SK-N-SH (cell line): ENCODE results near the gene CELF4. TPM values are rescaled to one million over a fixed set of nuclear protein-coding genes. Genes with fewer than 3 reads are reported as not detected.

ENCODE experiments used
- CTCF ChIA-PET: fragments of 300-600, 350-600 bp; formaldehyde crosslinking; extraction: SDS; loops from one replicate; lab custom pipeline; 2021; lab: Yijun Ruan, JAX
- POLR2A ChIA-PET: fragments of 350-600 bp; sonication (Branson Sonifier 250); formaldehyde crosslinking; extraction: SDS; loops from one replicate; lab custom pipeline; 2020; ENCODE audit warnings: antibody characterized with exemption, inconsistent platforms; lab: Yijun Ruan, JAX
- DNase-seq: peaks from one replicate; pipeline ENCODE4 v3.0.0; 2012
- H2AFZ ChIP-seq: fragments of 200-600 bp; sonication (generic); 2 replicates; pipeline ENCODE4 v1.8.1; 2016; ENCODE audit warnings: antibody characterized with exemption, mild to moderate bottlenecking, low read depth
- H3F3A ChIP-seq: fragments of 200-600 bp; sonication (generic); replicated peaks from 2 replicates; pipeline ENCODE3; 2016; ENCODE audit warnings: antibody characterized with exemption, mild to moderate bottlenecking; ENCODE audit not compliant: insufficient read depth
- H3K27ac ChIP-seq, 2 experiments: fragments of 200-500 bp in 1 of 2; fragments of 200-600 bp in 1 of 2; sonication (Bioruptor generic) in 1 of 2; sonication (generic), shearing (Covaris generic) in 1 of 2; 2 replicates each; pipeline versions ENCODE4 v1.5.1 to v1.6.1; 2014 to 2016; ENCODE audit warnings: low read depth in 2 of 2, inconsistent platforms in 1 of 2, low read length in 1 of 2, mild to moderate bottlenecking in 1 of 2, mixed read lengths in 1 of 2
- H3K27me3 ChIP-seq: fragments of 200-600 bp; sonication (generic), shearing (Covaris generic); 2 replicates; pipeline ENCODE4 v1.6.1; 2016; ENCODE audit warnings: mixed run types; ENCODE audit not compliant: insufficient read depth
- H3K36me3 ChIP-seq, 2 experiments: fragments of 200-500 bp in 1 of 2; fragments of 200-600 bp in 1 of 2; sonication (Bioruptor generic) in 1 of 2; sonication (generic) in 1 of 2; replicated peaks in 1 of 2; 2 replicates each; pipeline versions ENCODE3 to v1.5.1; 2014 to 2016; ENCODE audit warnings: low read length in 1 of 2, mild to moderate bottlenecking in 1 of 2; ENCODE audit not compliant: insufficient read depth in 2 of 2, control insufficient read depth in 1 of 2
- H3K4me1 ChIP-seq, 2 experiments: fragments of 200-500 bp in 1 of 2; fragments of 200-600 bp in 1 of 2; sonication (Bioruptor generic) in 1 of 2; sonication (generic), shearing (Covaris generic) in 1 of 2; 2 replicates each; pipeline versions ENCODE4 v1.5.1 to v1.6.1; 2014 to 2016; ENCODE audit warnings: low read depth in 1 of 2, low read length in 1 of 2, mixed run types in 1 of 2; ENCODE audit not compliant: insufficient read depth in 2 of 2, control insufficient read depth in 1 of 2
- H3K4me2 ChIP-seq: fragments of 200-600 bp; sonication (generic), shearing (Covaris generic); 2 replicates; pipeline ENCODE4 v1.6.1; 2017; ENCODE audit warnings: mixed run types
- H3K4me3 ChIP-seq, 2 experiments: fragments of 200-500 bp in 1 of 2; fragments of 200-600 bp in 1 of 2; sonication (Bioruptor generic) in 1 of 2; sonication (generic), shearing (Covaris generic) in 1 of 2; 2 replicates each; pipeline versions ENCODE4 v1.5.1 to v1.8.1; 2014 to 2016; ENCODE audit warnings: low read depth in 2 of 2, inconsistent platforms in 1 of 2, low read length in 1 of 2, mild to moderate bottlenecking in 1 of 2, mixed read lengths in 1 of 2, moderate library complexity in 1 of 2
- H3K79me2 ChIP-seq: fragments of 200-600 bp; sonication (generic); 2 replicates; pipeline ENCODE4 v1.8.1; 2017; ENCODE audit warnings: mild to moderate bottlenecking; ENCODE audit not compliant: insufficient read depth
- H3K9ac ChIP-seq: fragments of 200-600 bp; sonication (generic); 2 replicates; pipeline ENCODE4 v1.6.1; 2017; ENCODE audit warnings: mixed run types
- H3K9me2 ChIP-seq: fragments of 200-600 bp; sonication (generic); 2 replicates; pipeline ENCODE4 v1.6.1; 2017; ENCODE audit warnings: mixed run types
- H3K9me3 ChIP-seq: fragments of 200-600 bp; sonication (generic); 2 replicates; pipeline ENCODE4 v1.6.1; 2017; ENCODE audit warnings: mixed run types, mild to moderate bottlenecking, moderate library complexity
- H4K20me1 ChIP-seq: fragments of 200-600 bp; sonication (generic); 2 replicates; pipeline ENCODE4 v1.6.1; 2017; ENCODE audit warnings: mild to moderate bottlenecking, mixed run types; ENCODE audit not compliant: insufficient read depth
- CTCF ChIP-seq: fragments of 200-600 bp; sonication (generic); IDR thresholded peaks from 2 replicates; pipeline ENCODE4 v1.6.1; 2017; ENCODE audit warnings: antibody characterized with exemption, mild to moderate bottlenecking, moderate library complexity
- ELF1 ChIP-seq: IDR thresholded peaks from 2 replicates; pipeline ENCODE4 v1.4.0; 2012
- EP300 ChIP-seq, 2 experiments: IDR thresholded peaks; 2 replicates each; pipeline versions ENCODE4 v1.4.0 to v1.6.1; 2012; ENCODE audit warnings: borderline replicate concordance in 1 of 2, low read depth in 1 of 2, low read length in 1 of 2
- FOSL2 ChIP-seq: IDR thresholded peaks from 2 replicates; pipeline ENCODE4 v1.4.0; 2012; ENCODE audit warnings: low read depth, mild to moderate bottlenecking, moderate library complexity, borderline replicate concordance
- FOXJ3 ChIP-seq: sonication (generic); formaldehyde crosslinking; IDR thresholded peaks from 2 replicates; pipeline ENCODE4 v1.5.1; 2020; ENCODE audit warnings: mild to moderate bottlenecking, missing genetic modification reagents
- FOXM1 ChIP-seq: IDR thresholded peaks from 2 replicates; pipeline ENCODE4 v1.4.0; 2012; ENCODE audit warnings: low read depth, mild to moderate bottlenecking
- GATA2 ChIP-seq: sonication (generic); formaldehyde crosslinking; IDR thresholded peaks from 2 replicates; pipeline ENCODE4 v1.5.0; 2020; ENCODE audit warnings: mild to moderate bottlenecking, missing genetic modification reagents
- MEF2A ChIP-seq: IDR thresholded peaks from 2 replicates; pipeline ENCODE4 v1.4.0; 2012; ENCODE audit warnings: low read depth, borderline replicate concordance
- NFIC ChIP-seq: IDR thresholded peaks from 2 replicates; pipeline ENCODE4 v1.4.0; 2012; ENCODE audit warnings: borderline replicate concordance
- NRF1 ChIP-seq: IDR thresholded peaks from 2 replicates; pipeline ENCODE4 v1.6.1; 2012; ENCODE audit warnings: low read depth, mild to moderate bottlenecking, low read length
- POLR2AphosphoS5 ChIP-seq: IDR thresholded peaks from 2 replicates; pipeline ENCODE4 v1.6.1; 2012; ENCODE audit warnings: low read depth, low read length
- RFX5 ChIP-seq: IDR thresholded peaks from 2 replicates; pipeline ENCODE4 v1.6.1; 2012; ENCODE audit warnings: mild to moderate bottlenecking, improper control_type of control experiment, low read length
- SIN3A ChIP-seq: IDR thresholded peaks from 2 replicates; pipeline ENCODE4 v1.6.1; 2012; ENCODE audit warnings: low read depth, mild to moderate bottlenecking, low read length, moderate library complexity, borderline replicate concordance
- TCF12 ChIP-seq: IDR thresholded peaks from 2 replicates; pipeline ENCODE4 v1.4.0; 2012
- ZBTB33 ChIP-seq: IDR thresholded peaks from 2 replicates; pipeline ENCODE4 v1.4.0; 2012; ENCODE audit warnings: low read depth, borderline replicate concordance
- whole genome bisulfite sequencing: methylation state at CpG from one replicate; pipeline ENCODE4 v1.1.6; 2017; ENCODE audit warnings: low lambda C conversion rate; 5-methylcytosine and 5-hydroxymethylcytosine counted together
- polyA plus RNA-seq, 3 experiments: library from polyadenylated mRNA; depleted of rRNA; stranded (reverse); fragments of >200 nt; gene quantifications; 2 replicates each; pipeline ENCODE4 v1.2.3, GENCODE V29; 2012
- TF ChIP-seq, protein P1 (sequence below): fragments of 150-350 bp; IDR thresholded peaks from 2 replicates; pipeline ENCODE4 v1.6.1; 2016; ENCODE audit warnings: mild to moderate bottlenecking, low read depth, low read length

Gene CELF4
- polyA plus RNA-seq, 1 of the 3 experiments (the other 2 are of a cell fraction): 0.26 TPM

DNA sequence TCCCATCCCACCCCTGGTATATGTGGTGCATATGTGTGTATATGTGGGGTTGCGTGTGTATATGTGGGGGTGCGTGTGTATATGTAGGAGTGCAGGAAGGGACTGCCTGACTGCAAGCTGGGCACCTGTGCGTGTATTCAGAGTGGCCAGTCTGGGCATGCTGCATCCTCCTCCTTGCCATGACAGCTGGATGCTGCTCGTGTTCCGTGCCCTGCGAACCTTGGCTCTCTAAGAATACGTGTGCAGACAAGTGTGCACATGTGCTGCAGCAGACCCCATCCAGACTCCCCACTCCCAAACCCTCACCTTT lies 222.1 kb downstream of the CELF4 start:
- no peak for TF ChIP-seq POLR2AphosphoS5
- no peak for TF ChIP-seq GATA2 (CRISPR knock-in tag)
- TF ChIP-seq, all 33 proteins: peak for 0
- no peak overlapping the region for H2AFZ ChIP-seq
- POLR2A ChIA-PET: interaction anchor here (0.6 to 1.0 kb wide), 2 partner anchors 207 to 242 kb away, joined by 3 to 4 read pairs; no protein-coding TSS in a partner anchor
- H3K27ac ChIP-seq: no peak overlapping the region
- no peaks in the 10 kb centered on the region for H3K9me2 ChIP-seq
- H3K36me3 ChIP-seq: no peaks in the 10 kb centered on the region
- peak overlapping the region in 1 of 2 experiments; percentile 37; a peak in 1 of 4 replicates for H3K4me3 ChIP-seq
- no peaks in the 10 kb centered on the region for H3K79me2 ChIP-seq
- no peaks in the 10 kb centered on the region for H4K20me1 ChIP-seq
- no peak for DNase-seq
- no peak overlapping the region for H3K4me2 ChIP-seq
- no peaks in the 10 kb centered on the region for H3K27me3 ChIP-seq
- no peaks in the 10 kb centered on the region for H3K9me3 ChIP-seq
- WGBS: 37% methylated on average over 6 of the region's 7 CpGs
- H3K9ac ChIP-seq: no peak overlapping the region
- H3K4me1 ChIP-seq: peaks cover 0 to 22% of the 10 kb centered on the region in 2 experiments; a peak in 1 of 4 replicates
- H3F3A ChIP-seq: no peaks in the 10 kb centered on the region
- CTCF ChIA-PET: interaction anchor here (0.5 to 5.1 kb wide), 38 partner anchors 9 to 396 kb away, joined by 3 to 44 read pairs (median 5); no protein-coding TSS in a partner anchor

GRCh38 chr18:37341473-37342086 lies 224.0 kb downstream of the CELF4 start:
- H2AFZ ChIP-seq: no peak overlapping the region
- H3K9me2 ChIP-seq: no peaks in the 10 kb centered on the region
- H3K4me1 ChIP-seq: peaks cover 0 to 9% of the 10 kb centered on the region in 2 experiments; a peak in 1 of 4 replicates
- H3K27ac ChIP-seq: no peak overlapping the region
- WGBS: 65% methylated on average over 3 of the region's 5 CpGs
- no peaks in the 10 kb centered on the region for H3K79me2 ChIP-seq
- no peak overlapping the region for H3K4me2 ChIP-seq
- H3K4me3 ChIP-seq: no peak overlapping the region
- no peaks in the 10 kb centered on the region for H3F3A ChIP-seq
- TF ChIP-seq NFIC (no peak), RFX5 (no peak), ZBTB33 (no peak), ELF1 (no peak), SIN3A (no peak), CTCF (no peak), NRF1 (no peak), EP300 (IDR thresholded peaks at IDR 0.05; ENCODE audit: borderline replicate concordance in 1 of 2, low read depth in 1 of 2, low read length in 1 of 2) (no peak), FOSL2 (no peak), FOXJ3 (CRISPR knock-in tag) (no peak), FOXM1 (no peak), MEF2A (no peak), TCF12 (no peak)
- TF ChIP-seq, protein P1, sequence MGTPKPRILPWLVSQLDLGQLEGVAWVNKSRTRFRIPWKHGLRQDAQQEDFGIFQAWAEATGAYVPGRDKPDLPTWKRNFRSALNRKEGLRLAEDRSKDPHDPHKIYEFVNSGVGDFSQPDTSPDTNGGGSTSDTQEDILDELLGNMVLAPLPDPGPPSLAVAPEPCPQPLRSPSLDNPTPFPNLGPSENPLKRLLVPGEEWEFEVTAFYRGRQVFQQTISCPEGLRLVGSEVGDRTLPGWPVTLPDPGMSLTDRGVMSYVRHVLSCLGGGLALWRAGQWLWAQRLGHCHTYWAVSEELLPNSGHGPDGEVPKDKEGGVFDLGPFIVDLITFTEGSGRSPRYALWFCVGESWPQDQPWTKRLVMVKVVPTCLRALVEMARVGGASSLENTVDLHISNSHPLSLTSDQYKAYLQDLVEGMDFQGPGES: no peak
- no peak overlapping the region for H3K9ac ChIP-seq
- CTCF ChIA-PET: interaction anchor here (1.0 to 5.1 kb wide), 9 partner anchors 7 to 178 kb away, joined by 3 to 44 read pairs (median 8); no protein-coding TSS in a partner anchor
- no peak for DNase-seq
- POLR2A ChIA-PET: no interaction called here
- no peaks in the 10 kb centered on the region for H4K20me1 ChIP-seq
- H3K9me3 ChIP-seq: no peaks in the 10 kb centered on the region
- H3K36me3 ChIP-seq: no peaks in the 10 kb centered on the region
- H3K27me3 ChIP-seq: no peaks in the 10 kb centered on the region
